ENCODE data around the gene DDB1. TPM values are rescaled to one million over a fixed set of nuclear protein-coding genes. Genes with fewer than 3 reads are reported as not detected.

DDB1 gene
- total and polyA plus RNA-seq, 5 experiments from 2014 or later, result 105 to 184 (median 125) TPM

DNA sequence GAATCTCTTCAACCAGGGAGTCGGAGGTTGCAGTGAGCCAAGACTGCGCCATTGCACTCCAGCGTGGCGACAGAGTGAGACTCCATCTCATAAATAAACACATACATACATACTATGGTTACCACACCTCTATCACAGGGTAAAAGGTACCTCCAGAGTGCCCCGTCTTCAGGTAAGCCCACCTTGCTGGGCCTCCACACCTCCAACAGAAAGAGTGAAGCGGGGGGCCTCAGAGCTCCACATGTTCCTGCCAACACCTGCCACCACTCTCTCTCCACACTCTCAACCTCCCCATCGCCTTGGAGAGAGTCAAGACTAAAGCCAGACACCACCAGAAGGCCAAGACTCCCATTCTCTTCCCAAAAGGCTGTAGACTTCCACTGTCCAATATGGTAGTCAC lies 27.5 kb downstream of the DDB1 start:
- ATAC-seq (no peak), DNase-seq (no peak)
- no peaks in the 10 kb centered on the region for H3K27me3 Mint-ChIP-seq
- POLR2A ChIA-PET, result interaction anchor here (0.7 kb wide), 1 partner anchor 144 kb away, joined by 5 read pairs; no protein-coding TSS in a partner anchor
- peaks cover 2 to 53% (median 20%) of the 10 kb centered on the region in 3 donors for H3K36me3 Mint-ChIP-seq
- H3K4me3 Mint-ChIP-seq, result no peak overlapping the region
- peaks cover 0 to 2% (median 1%) of the 10 kb centered on the region in 4 donors for H3K4me1 Mint-ChIP-seq
- peak overlapping the region in 1 of 10 donors; percentile 36 for H3K27ac Mint-ChIP-seq
- no peaks in the 10 kb centered on the region for H3K9me3 Mint-ChIP-seq

DNA sequence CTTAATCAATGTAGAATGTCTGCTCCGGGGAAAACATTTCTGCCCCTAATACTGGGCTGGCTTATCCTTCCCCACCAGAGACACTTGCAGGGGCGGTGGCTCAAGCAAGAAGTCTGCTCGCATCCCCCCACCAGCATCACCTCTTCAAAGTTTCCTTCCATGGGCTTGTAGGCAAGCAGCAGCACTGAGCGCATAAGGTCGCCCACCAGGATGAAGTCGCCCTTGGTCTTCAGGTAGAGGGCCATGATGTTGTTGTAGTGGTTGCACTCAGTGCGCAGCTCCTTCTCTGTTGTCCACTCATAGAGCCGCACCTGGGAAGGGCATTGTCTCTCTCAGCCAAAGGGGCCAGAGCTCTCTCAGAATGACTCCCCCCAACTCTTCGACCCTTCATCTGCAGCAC lies 29.2 kb downstream of the DDB1 start:
- Mint-ChIP-seq H3K4me1 (peaks cover 9 to 18% (median 12%) of the 10 kb centered on the region in 4 donors), H3K27ac (peak overlapping the region in 1 of 10 donors; percentile 31), H3K4me3 (no peak overlapping the region), H3K36me3 (peaks cover 0 to 64% (median 22%) of the 10 kb centered on the region in 3 donors), H3K9me3 (no peaks in the 10 kb centered on the region), H3K27me3 (no peaks in the 10 kb centered on the region)
- ATAC-seq (no peak), DNase-seq (no peak)
- POLR2A ChIA-PET, result no interaction called here

DNA sequence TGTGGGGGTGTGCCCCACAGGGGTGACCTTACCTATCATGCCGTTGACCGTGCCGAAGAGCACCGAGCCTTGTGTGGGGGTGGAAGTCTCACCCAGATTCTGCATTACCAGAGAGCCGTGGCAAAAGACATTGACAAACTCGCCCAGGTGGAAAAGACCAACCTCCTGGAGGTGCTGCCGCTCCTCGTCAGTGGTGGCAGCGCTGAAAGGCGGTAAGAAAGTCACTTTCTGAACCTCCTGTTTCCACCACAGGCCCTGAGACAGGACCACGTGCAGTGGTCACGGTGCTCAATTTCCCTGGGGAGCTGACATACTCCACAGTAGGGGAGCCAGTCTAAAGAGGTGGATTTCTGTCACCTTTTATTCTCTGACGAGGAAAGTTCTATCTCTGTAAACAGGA lies 30.4 kb downstream of the DDB1 start:
- POLR2A ChIA-PET, result no interaction called here
- H3K27ac Mint-ChIP-seq, result peak overlapping the region in 1 of 10 donors; percentile 15
- no peaks in the 10 kb centered on the region for H3K9me3 Mint-ChIP-seq
- H3K27me3 Mint-ChIP-seq, result no peaks in the 10 kb centered on the region
- H3K4me3 Mint-ChIP-seq, result no peak overlapping the region
- H3K36me3 Mint-ChIP-seq, result peaks cover 0 to 71% (median 22%) of the 10 kb centered on the region in 3 donors
- DNase-seq (peak in 1 of 10 donors; percentile 62), ATAC-seq (no peak)
- H3K4me1 Mint-ChIP-seq, result peaks cover 17 to 30% (median 23%) of the 10 kb centered on the region in 4 donors

DNA sequence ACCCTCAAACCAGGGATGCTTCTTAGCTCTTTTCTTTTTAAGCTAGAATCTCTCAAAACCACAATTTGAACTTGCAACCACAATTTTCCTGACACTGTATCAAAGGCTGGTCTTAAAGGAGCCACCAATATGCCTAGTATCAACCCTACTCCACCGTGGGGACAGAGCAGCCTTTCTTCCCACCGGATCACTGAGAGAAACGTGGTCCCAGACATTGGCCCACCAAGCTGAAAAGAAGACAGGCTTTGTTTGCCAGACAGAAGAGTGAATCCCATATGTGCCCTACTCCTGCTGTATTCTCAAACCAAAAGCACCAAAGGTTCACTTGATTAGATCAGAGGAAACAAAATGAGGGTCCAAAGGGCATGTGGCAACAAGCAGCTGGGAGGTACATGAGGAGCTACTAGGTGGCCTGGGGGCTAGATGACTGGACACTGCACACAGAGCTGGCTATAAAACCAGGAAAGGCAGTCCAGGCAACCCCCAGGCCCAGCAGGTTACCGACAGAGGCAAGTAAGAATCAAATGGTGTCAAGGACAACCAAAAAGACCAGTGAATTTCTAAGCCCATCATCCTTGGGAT lies 34.2 kb downstream of the DDB1 start:
- peak overlapping the region in 6 of 10 donors; percentile 8 to 76 (median 70) for H3K27ac Mint-ChIP-seq
- no peak for ATAC-seq
- POLR2A ChIA-PET, result interaction anchor here (2.1 kb wide), 1 partner anchor 10 kb away, joined by 6 read pairs; no protein-coding TSS in a partner anchor

DNA sequence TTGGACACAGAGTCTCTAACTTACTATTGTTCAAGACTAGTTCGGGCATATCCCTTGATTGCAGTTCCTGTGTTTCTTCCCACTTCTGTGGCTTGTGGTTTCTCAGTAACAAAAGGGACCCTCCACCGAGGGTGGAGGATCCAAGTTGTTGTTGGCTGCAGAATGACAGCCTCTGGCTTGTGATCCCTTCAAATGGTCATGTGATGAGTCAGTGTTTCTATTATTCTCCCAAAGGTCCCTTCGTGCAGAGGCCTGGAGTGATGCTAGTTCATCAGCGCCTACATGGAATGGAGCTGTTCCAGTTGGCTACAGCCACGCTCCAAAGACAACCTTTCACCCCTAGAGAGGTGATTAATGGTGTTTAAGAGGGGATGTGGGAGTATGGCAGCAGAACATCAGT lies 35.2 kb downstream of the DDB1 start:
- Mint-ChIP-seq H3K36me3 (peaks cover 0 to 45% (median 14%) of the 10 kb centered on the region in 3 donors), H3K27ac (peak overlapping the region in 4 of 10 donors; percentile 15 to 54 (median 48)), H3K9me3 (no peaks in the 10 kb centered on the region), H3K4me3 (peak overlapping the region in 4 of 10 donors; percentile 2 to 53 (median 31)), H3K27me3 (peaks cover 0 to 9% (median 6%) of the 10 kb centered on the region in 5 donors), H3K4me1 (peaks cover 25 to 48% (median 41%) of the 10 kb centered on the region in 4 donors)
- DNase-seq (no peak), ATAC-seq (no peak)
- POLR2A ChIA-PET, result interaction anchor here (2.1 kb wide), 1 partner anchor 11 kb away, joined by 6 read pairs; no protein-coding TSS in a partner anchor

More for the DNA sequence above, 34.2 kb downstream of the DDB1 start:
- peak overlapping the region in 2 of 10 donors; percentile 30 for H3K4me3 Mint-ChIP-seq
- H3K36me3 Mint-ChIP-seq, result peaks cover 0 to 55% (median 18%) of the 10 kb centered on the region in 3 donors
- peaks cover 0 to 2% (median 0%) of the 10 kb centered on the region in 5 donors for H3K27me3 Mint-ChIP-seq
- H3K4me1 Mint-ChIP-seq, result peaks cover 24 to 42% (median 35%) of the 10 kb centered on the region in 4 donors
- H3K9me3 Mint-ChIP-seq, result no peaks in the 10 kb centered on the region
- DNase-seq, result no peak

DNA sequence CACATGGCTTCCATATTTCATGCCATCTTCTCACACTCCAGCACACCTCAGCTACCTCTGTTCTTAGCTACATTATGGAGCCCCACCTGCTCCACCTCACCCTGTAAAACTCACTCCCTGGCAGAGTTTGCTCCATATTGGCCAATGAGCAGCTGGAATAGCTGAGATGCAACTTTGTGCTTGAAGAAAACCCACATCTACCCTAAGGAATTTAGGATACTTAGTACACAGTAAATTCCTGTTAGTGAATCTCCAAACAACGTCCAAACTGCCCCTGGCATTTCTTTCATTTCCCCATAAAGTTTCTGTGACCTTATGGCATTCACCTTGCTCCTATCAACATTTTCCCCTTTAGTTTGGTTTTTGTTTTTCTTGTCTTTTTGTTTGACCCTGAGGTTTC lies 35.6 kb downstream of the DDB1 start:
- DNase-seq (no peak), ATAC-seq (no peak)
- H3K36me3 Mint-ChIP-seq, result peaks cover 0 to 41% (median 14%) of the 10 kb centered on the region in 3 donors
- peaks cover 1 to 13% (median 10%) of the 10 kb centered on the region in 5 donors for H3K27me3 Mint-ChIP-seq
- peak overlapping the region in 8 of 10 donors; percentile 2 to 57 (median 28) for H3K4me3 Mint-ChIP-seq
- H3K4me1 Mint-ChIP-seq, result peaks cover 25 to 48% (median 43%) of the 10 kb centered on the region in 4 donors
- H3K27ac Mint-ChIP-seq, result peak overlapping the region in 1 of 10 donors; percentile 53
- POLR2A ChIA-PET, result interaction anchor here (1.1 to 2.1 kb wide), 2 partner anchors 12 to 37 kb away, joined by 6 read pairs; no protein-coding TSS in a partner anchor
- no peaks in the 10 kb centered on the region for H3K9me3 Mint-ChIP-seq

DNA sequence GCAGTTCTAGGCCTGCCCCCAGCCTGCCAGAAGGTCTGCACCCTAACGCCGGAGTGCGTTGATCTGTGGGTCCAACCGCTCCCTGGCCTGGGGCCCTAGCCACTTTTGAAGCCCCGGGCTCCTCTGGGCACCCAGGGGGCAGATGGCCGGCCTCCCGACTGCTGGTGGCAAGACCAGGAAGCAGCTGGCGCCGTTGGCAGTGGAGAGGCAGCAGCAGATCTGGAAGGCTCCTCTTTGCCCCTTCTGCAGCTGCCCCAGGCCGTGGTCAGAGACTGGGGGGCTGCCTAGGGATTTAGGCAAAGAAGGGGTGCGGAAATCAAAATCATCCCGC lies 37.3 kb downstream of the DDB1 start:
- Mint-ChIP-seq H3K27ac (no peak overlapping the region), H3K4me3 (peak overlapping the region in 9 of 10 donors; percentile 19 to 83 (median 64)), H3K9me3 (no peaks in the 10 kb centered on the region), H3K4me1 (peaks cover 24 to 47% (median 43%) of the 10 kb centered on the region in 4 donors), H3K27me3 (peaks cover 1 to 27% (median 12%) of the 10 kb centered on the region in 5 donors), H3K36me3 (peaks cover 0 to 23% (median 1%) of the 10 kb centered on the region in 3 donors)
- DNase-seq (no peak), ATAC-seq (no peak)
- POLR2A ChIA-PET, result interaction anchor here (0.8 to 1.2 kb wide), 2 partner anchors 39 to 66 kb away, joined by 3 read pairs; partner anchors contain the start of genes CYB561A3 and TMEM138

DNA sequence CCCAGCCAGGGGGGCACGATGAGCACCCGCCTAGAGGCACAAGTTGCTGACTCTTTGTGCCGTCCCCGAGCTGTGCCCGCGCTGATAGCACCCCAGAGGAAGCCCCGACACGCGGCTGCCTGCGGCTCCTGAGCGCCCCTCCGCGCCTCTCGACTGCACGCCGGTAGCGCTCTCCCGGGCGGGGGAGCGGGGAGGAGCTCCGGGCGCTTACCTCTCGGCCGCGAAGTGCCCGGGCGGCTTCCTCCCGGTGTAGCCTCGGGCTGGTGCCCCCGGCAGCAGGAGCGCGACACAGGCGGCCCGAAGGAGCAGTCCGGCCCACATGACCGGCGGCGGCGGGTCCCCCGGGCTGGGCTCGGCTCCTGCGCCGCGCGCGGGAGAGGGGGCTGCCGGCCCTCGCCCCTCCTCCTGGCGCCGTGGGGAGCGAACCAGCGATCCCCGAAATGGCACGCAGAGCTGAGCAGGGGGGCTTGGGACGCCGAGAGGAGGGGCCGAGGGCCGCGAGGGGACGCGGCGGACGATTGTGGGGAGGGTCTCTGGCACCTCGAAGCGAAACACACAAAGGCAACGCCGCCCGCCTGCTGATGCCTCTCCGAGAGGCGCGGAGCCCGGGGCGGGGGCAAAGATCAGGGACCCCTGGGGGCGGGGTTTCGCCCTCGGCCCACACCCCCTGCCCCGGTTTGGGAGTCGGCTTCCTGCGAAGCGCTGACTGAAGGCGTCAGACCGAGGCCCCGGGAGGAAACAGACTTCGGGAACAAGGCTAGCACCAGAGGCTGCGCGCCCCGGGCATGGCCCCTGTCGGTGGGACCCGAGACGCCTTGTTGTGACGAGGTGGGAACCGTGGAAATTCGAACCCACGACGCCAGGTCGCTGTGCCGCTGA lies 37.9 kb downstream of the DDB1 start, which contains the start of gene VWCE:
Gene VWCE, minus strand, starts transcription at position 600 of the 879 bp plus-strand sequence. Its CDS starts 279 bp downstream, at position 321.
- POLR2A ChIA-PET, result interaction anchor here (0.6 to 1.9 kb wide), 4 partner anchors 39 to 92 kb away, joined by 3 to 5 read pairs (median 4); partner anchors contain the start of genes CYB561A3 and TMEM138
- Mint-ChIP-seq H3K36me3 (peaks cover 0 to 17% (median 1%) of the 10 kb centered on the region in 3 donors), H3K27me3 (peaks cover 1 to 29% (median 12%) of the 10 kb centered on the region in 5 donors), H3K4me3 (peak within 1 kb of the TSS; percentile 73 to 89 (median 83)), H3K4me1 (peaks cover 22 to 43% (median 41%) of the 10 kb centered on the region in 4 donors), H3K27ac (peak within 1 kb of the TSS in 4 of 10 donors; percentile 37 to 72 (median 64)), H3K9me3 (no peaks in the 10 kb centered on the region)
- DNase-seq (peak; percentile 46 to 79 (median 64)), ATAC-seq (peak; percentile 92)

DNA sequence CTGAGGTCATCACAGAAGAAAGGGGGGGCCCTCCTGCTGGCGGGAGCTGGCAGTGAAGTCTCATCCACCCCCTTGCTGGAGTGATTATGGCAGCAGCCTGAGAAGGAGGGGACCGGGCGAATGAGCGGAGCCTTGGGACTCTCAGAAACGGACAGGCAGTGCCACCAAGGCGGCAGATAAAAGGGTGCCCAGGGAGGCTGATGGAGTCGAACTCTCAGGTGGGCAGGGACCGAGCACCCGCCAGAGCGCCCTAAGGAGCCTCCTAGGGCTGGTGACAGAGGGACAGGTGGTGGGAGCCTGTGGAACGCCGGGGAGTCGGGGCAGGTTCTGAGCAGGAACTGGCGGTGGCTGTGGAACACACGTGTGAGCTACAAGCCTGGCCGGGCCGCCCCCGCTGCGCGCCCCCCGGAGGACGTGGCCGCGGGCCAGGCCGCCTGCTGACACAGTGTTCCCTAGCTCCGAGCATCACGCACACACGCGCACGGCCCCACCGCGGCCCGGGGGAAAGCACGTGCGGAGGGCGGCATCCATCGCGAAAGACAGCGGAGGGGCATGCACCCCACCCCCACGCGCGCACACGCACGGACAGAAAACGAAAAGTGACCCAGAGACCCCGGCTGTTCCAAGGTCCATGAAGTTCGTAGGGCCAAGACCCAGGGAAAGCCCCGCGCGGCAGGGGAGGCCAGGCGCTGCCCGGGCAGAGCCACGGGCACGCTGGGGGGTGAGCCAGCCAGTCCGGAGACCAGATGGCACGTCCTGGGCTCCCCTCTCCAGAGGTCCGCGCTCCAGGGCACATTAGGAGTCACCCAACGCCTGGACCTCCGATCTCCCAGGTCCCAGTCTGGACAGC lies 38.8 kb downstream of the DDB1 start:
- H3K4me1 Mint-ChIP-seq, result peaks cover 19 to 36% (median 33%) of the 10 kb centered on the region in 4 donors
- DNase-seq (peak in 8 of 10 donors; percentile 12 to 71 (median 26)), ATAC-seq (peak; percentile 36 to 48)
- POLR2A ChIA-PET, result interaction anchor here (0.6 to 1.9 kb wide), 4 partner anchors 40 to 247 kb away, joined by 3 to 5 read pairs (median 4); no protein-coding TSS in a partner anchor
- no peaks in the 10 kb centered on the region for H3K9me3 Mint-ChIP-seq
- peaks cover 0 to 14% (median 0%) of the 10 kb centered on the region in 3 donors for H3K36me3 Mint-ChIP-seq
- H3K27me3 Mint-ChIP-seq, result peaks cover 1 to 29% (median 12%) of the 10 kb centered on the region in 5 donors
- H3K4me3 Mint-ChIP-seq, result peak overlapping the region; percentile 73 to 89 (median 83)
- peak overlapping the region in 4 of 10 donors; percentile 57 to 72 (median 59) for H3K27ac Mint-ChIP-seq

DNA sequence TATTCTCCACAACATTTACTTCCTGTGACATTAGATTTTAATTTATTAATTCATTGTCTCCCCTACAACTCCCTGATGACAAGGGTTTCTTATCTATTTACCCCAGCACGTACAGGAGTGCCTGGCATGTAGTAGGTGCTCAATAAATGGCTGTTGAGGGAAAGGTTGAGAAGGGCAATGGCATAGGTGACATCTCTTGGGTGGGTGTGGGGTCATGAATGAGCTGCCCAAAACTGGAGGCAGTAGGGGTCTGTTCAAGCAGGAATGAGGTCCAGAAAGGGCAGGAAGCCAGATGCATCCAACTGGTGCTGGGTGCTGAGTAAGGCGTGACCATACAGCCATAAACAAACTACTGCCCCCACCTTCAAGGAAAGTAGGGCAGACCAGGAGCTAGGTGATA lies 40.5 kb downstream of the DDB1 start:
- Mint-ChIP-seq H3K4me1 (peaks cover 6 to 20% (median 16%) of the 10 kb centered on the region in 4 donors), H3K36me3 (peaks cover 0 to 2% (median 0%) of the 10 kb centered on the region in 3 donors), H3K27ac (peak overlapping the region in 1 of 10 donors; percentile 28), H3K27me3 (peaks cover 1 to 29% (median 12%) of the 10 kb centered on the region in 5 donors), H3K9me3 (no peaks in the 10 kb centered on the region), H3K4me3 (peak overlapping the region in 8 of 10 donors; percentile 1 to 62 (median 50))
- no peak for ATAC-seq
- no peak for DNase-seq
- POLR2A ChIA-PET, result no interaction called here

DNA sequence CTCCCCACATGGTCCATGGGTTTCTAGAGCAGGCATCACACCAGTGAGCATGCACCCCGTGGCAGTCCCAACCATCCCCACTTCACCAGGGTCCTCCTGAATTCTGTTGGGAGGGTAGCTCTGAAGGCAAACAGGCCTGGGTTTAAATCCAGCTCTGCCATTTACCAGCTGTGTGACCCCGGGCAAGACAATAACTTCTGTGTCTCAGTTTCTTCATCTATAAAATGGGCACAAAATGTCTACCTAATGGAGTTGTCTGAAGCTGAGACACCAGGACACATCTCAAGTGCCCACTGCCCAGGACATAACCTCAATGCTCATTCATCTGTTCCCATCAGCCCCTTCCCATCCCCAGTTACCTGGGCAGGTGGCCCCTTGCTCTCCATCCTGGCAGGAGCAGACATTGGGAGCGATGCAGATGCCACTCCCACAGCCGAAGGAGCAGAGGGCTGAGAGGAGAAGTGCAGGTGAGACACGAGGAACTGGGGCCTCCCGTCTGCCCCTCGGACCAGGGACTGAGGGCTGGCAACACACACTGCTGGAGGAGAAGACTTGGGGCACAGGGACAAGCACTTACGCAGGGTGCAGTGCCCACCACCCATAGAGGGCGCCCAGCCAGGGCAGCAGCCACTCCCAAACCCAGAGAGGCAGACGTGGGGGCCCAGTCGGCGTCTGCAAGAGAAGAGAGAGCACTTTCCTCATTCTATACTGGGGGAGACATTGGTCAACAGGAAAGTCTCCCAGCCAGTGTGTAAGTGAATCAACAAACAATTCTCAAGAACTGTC lies 41.8 kb downstream of the DDB1 start:
- POLR2A ChIA-PET, result no interaction called here
- Mint-ChIP-seq H3K9me3 (no peaks in the 10 kb centered on the region), H3K4me1 (peaks cover 3 to 16% (median 11%) of the 10 kb centered on the region in 4 donors), H3K36me3 (no peaks in the 10 kb centered on the region), H3K27me3 (peaks cover 1 to 29% (median 12%) of the 10 kb centered on the region in 5 donors), H3K27ac (no peak overlapping the region), H3K4me3 (no peak overlapping the region)
- no peak for ATAC-seq
- DNase-seq, result no peak

All from naive thymus-derived CD8-positive, alpha-beta T cell (primary cell).